NCI-H345 (cell line): ENCODE data around the gene ZNF638.
"Not testable (repeated sequence)": the region's sequence is repeated elsewhere in the genome, so short reads cannot be mapped to it uniquely, and the experiment has no call there.

ENCODE experiments used
- DNase-seq: peaks from one replicate; lab custom pipeline; 2025; lab: John Stamatoyannopoulos, UW

The ZNF638 gene

GRCh38 chr2:71409611-71410010 is 78.0 kb downstream of the ZNF638 start:
- no peak for DNase-seq

- DNase-seq, result no peak
Observed at GRCh38 chr2:71410696-71411095, 79.1 kb downstream of the ZNF638 start.

- DNase-seq, result not testable (repeated sequence)
Observed at GRCh38 chr2:71416866-71417265, 85.3 kb downstream of the ZNF638 start.

GRCh38 chr2:71417300-71418202 is 86.0 kb downstream of the ZNF638 start:
- DNase-seq, result no peak

- no peak for DNase-seq
Observed at GRCh38 chr2:71419145-71419544, 87.6 kb downstream of the ZNF638 start.

- DNase-seq, result no peak
Observed at GRCh38 chr2:71419976-71420375, 88.4 kb downstream of the ZNF638 start.

GRCh38 chr2:71422786-71423185 is 91.2 kb downstream of the ZNF638 start:
- DNase-seq, result no peak

GRCh38 chr2:71423817-71424420 is 92.3 kb downstream of the ZNF638 start:
- DNase-seq, result no peak

GRCh38 chr2:71426721-71427120 is 95.1 kb downstream of the ZNF638 start:
- DNase-seq, result no peak

- DNase-seq, result no peak
Observed at GRCh38 chr2:71428472-71429383, 97.1 kb downstream of the ZNF638 start.

GRCh38 chr2:71445142-71445541 is 113.6 kb downstream of the ZNF638 start:
- not testable (repeated sequence) for DNase-seq

- no peak for DNase-seq
Observed at GRCh38 chr2:71446505-71446904, 114.9 kb downstream of the ZNF638 start.

- no peak for DNase-seq
Observed at GRCh38 chr2:71449343-71449742, 117.8 kb downstream of the ZNF638 start.

- no peak for DNase-seq
Observed at GRCh38 chr2:71451705-71452104, 120.1 kb downstream of the ZNF638 start.

- DNase-seq, result peak; percentile 68
Observed at GRCh38 chr2:71452565-71452964, 121.0 kb downstream of the ZNF638 start.

GRCh38 chr2:71453404-71454220 is 122.0 kb downstream of the ZNF638 start, which contains the start of gene DYSF:
TSS of gene DYSF (plus strand) at chr2:71453561.
- DNase-seq, result no peak

- no peak for DNase-seq
Observed at GRCh38 chr2:71454221-71455010, 122.8 kb downstream of the ZNF638 start.

GRCh38 chr2:71455011-71455740 is 123.6 kb downstream of the ZNF638 start:
- DNase-seq, result no peak

GRCh38 chr2:71455741-71456569 is 124.4 kb downstream of the ZNF638 start:
- DNase-seq, result no peak
